Stimulated activated CD8-positive, alpha-beta memory T cell treated with anti-CD3 and anti-CD28 coated beads, Interleukin-7, amount 100 ng/mL, for 1 hour (primary cell): ENCODE results near the gene ELFN1.

ENCODE experiments used
- DNase-seq, 2 donors: peaks; one replicate each; pipeline ENCODE4 v3.0.0-alpha.2; 2020; ENCODE audit warnings: low read depth in 2 of 2

Gene ELFN1

DNA sequence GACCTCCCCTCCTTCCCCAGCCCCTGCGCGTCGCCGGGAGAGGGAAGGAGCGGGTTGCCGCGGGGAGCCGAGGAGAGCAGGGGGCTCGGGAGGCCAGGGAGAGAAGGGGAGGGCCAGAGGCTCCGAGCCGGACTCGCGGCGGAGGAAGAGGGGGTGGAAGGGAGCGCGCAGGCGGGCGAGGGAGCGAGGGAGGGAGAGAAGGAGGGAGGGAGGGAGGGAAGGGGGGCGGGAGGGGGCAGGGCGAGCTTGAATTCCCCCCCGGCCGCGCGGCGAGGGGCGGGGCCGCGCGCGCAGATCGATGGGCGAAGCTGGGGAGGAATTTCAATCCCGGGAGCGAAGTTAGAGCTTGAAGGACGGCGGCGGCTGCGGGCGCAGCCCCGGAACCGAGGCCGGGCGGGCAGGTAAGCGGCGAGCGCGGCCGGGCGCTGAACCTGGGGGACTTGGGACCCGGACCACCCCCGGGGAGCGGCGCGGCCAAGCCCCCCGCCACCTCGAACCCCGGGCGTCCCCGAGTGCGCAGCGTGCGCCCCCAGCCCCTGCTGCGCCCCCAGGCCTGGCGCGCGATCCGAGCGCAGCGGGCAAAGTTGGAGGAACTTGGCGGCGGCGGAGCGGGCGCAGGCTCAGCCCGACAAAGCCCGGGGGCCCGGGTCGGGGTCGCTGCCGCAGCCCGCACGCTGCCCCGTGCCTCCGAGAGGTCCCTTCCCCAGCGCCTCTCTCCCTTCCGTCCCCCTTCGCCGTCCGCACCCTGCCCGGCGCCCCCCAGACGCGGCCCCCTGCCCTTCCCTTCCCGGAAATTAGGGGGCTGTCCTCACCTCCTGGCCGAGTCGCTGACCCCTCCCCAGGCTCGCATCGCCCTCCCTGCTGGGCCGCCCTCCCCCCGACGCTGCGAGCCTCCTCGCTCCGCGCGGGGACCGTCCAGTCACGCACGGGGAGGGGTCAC, at the start of gene ELFN1:
TSS of gene ELFN1 (plus strand) at position 324 of the 940 bp plus-strand sequence. CDS start 74,320 bp downstream, outside the sequence.
- DNase-seq = no peak

GRCh38 chr7:1620835-1621234, 49.2 kb upstream of the ELFN1 start:
- no peak for DNase-seq

DNA sequence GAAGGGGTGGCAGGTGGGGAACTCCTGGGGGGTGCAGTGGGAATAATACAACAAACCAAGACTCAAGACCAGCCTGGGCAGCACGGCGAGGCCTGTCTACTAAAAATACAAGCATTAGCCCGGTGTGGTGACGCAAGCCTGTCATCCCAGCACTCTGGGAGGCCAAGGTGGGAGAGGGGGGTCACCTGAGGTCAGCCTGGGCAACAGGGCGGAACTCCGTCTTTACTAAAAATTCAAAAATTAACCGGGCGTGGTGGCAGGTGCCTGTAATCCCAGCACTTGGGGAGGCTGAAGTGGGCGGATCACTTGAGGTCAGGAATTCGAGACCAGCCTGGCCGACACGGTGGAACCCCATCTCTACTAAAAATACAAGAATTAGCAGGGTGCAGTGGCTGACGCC, 48.4 kb upstream of the ELFN1 start:
- no peak for DNase-seq

GRCh38 chr7:1622441-1622840, 47.6 kb upstream of the ELFN1 start:
- no peak for DNase-seq

- no peak for DNase-seq
Observed at GRCh38 chr7:1623810-1624209, 46.3 kb upstream of the ELFN1 start.

DNA sequence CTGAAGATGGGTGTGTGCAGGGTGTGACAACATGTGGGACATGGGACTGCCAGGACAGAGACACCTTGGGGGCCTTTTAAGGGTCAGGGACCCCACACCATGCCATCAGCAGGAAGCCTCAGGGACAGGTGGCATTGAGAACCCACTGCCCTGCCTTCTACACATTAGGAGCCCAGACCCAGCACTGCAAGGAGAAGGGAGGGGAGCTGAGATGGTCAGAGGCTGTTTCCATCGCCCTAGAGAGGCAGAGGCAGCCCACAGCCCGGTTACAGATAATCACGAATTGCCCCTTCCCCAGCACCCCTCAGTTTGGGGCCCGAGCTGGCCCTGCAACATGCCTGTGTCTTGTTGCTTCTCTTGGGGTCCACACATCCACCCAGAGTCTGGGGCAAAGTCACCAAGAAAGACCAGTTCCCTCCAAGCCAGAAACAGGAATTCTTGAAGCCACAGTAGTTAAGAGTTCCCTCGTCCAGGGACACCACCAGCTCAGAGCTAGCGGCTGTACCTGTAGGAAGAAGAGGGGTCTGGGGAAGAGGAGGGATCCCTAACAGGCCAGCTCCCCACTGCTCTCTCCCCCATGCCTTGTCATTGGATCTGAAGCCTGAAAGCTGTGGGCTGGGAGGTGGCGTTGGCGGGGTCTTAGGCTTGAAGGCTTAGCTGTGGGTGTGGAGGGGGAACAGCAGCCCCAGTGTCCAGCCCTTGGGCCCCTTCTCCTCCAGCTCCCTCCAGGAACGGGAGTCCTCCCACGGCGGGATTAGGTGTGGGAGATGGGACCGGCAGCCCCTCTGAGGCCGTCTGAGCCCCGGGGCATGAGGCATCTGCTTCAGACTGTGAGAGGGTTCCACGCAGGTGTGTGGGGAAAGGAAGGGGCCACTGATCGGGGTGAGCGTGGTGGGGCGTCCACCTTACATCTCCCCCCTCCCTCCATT, 44.8 kb upstream of the ELFN1 start:
- no peak for DNase-seq

GRCh38 chr7:1626769-1627168, 43.3 kb upstream of the ELFN1 start:
- DNase-seq = no peak

DNA sequence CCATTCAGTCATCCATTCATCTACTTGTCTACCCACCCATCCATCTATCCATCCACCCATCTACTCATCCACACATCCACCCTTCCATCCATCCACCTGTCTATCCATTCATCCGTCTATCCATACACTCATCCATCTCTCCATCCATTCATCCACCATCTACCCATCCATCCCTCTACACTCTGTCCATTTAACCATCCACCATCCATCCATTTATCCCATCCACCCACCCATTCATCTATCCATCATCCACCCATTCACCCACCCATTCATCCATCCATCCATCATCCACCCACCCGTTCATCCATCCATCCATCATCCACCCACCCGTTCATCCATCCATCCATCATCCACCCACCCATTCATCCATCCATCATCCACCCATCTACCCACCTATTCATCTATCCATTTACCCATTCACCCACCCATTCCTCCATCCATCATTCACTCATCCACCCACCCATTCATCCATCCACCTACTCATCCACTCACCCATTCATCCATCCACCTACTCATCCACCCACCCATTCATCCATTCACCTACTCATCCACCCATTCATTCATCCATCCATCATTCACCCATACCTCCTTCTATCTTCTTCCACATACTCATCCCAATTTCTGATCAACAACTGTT, 39.3 kb upstream of the ELFN1 start:
- DNase-seq = no peak

- no peak for DNase-seq
Observed at GRCh38 chr7:1631678-1632077, 38.4 kb upstream of the ELFN1 start.

DNA sequence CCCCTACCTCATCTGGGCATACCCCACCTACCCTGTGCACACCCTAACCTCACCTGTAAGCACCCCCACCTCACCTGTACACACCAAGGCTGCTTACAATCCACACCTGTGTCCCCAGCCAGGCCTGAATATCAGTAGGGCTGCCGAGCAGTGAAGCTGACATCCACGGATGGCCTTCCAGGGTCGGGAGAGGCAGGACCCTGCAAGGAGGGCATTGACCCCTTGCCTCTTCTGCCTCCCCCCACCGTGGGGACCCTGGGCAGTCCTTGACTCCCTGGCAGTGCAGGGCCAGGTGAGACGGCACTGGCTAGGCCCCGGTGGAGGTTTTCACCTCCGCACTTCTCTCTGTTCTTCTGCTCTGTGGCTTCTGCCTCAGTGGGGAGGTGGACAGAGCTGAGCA, 37.6 kb upstream of the ELFN1 start:
- no peak for DNase-seq

- DNase-seq = no peak
Observed at GRCh38 chr7:1632916-1633785, 36.9 kb upstream of the ELFN1 start.

GRCh38 chr7:1635401-1635800, 34.7 kb upstream of the ELFN1 start:
- DNase-seq = no peak

DNA sequence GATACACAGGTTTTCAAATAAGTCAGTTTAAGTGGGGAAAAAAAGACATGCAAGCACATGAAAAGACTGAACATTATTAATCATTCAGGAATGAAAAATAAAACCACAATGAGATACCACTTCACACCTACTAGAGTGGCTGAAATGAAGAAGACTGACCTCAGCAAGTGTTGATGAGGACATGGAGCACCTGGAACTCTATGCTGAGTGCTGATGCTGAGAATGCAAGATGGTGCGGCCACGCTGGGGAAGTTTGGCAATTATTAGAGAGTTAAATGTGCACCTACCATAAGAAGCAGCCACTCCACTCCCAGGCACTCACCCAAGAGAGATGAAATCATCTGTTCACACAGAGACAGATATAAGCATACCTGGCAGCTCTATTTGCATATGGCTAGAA, 32.9 kb upstream of the ELFN1 start:
- no peak for DNase-seq

DNA sequence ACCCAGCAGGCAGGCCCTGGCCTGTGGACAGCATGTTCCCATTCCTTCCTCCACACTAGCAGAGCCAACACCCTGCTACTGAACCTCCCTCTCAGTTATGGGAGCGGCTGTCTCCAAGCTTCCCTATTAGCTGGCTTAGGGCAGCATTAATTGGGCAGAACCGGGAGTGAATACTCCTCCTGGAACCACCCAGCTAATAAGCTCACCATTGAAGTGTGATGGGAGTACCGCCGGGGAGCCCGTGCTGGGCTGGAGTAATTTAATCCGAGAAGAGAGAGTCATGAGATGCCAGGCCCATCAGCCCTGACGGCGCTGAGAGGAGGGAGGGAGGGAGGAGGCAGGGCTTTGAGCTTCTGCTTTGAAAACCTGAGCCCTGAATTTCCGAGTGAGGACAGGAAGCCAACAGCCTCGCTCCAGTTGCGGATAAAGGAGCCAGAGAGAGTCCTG, 31.8 kb upstream of the ELFN1 start:
- DNase-seq = no peak

DNA sequence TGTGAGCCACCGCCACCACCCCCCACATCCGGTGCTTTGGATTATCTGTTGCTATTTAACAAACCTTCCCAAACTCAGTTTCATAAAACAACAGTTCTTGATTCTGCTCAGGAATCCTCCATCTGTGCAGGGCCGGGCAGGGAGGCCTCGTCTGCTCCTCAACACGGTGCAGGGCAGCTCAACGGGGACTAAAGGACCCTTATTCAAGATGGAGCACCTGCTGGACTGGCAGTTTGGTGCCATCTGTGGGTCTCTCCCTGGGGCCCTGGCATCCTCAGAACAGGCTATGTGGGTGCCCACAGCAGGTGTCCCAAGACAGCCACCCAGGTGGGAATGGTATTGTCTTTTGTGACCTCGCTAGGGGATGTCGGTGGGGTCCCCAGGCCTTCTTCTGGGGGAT, 31.0 kb upstream of the ELFN1 start:
- no peak for DNase-seq

- no peak for DNase-seq
Observed at GRCh38 chr7:1639532-1640175, 30.4 kb upstream of the ELFN1 start.

DNA sequence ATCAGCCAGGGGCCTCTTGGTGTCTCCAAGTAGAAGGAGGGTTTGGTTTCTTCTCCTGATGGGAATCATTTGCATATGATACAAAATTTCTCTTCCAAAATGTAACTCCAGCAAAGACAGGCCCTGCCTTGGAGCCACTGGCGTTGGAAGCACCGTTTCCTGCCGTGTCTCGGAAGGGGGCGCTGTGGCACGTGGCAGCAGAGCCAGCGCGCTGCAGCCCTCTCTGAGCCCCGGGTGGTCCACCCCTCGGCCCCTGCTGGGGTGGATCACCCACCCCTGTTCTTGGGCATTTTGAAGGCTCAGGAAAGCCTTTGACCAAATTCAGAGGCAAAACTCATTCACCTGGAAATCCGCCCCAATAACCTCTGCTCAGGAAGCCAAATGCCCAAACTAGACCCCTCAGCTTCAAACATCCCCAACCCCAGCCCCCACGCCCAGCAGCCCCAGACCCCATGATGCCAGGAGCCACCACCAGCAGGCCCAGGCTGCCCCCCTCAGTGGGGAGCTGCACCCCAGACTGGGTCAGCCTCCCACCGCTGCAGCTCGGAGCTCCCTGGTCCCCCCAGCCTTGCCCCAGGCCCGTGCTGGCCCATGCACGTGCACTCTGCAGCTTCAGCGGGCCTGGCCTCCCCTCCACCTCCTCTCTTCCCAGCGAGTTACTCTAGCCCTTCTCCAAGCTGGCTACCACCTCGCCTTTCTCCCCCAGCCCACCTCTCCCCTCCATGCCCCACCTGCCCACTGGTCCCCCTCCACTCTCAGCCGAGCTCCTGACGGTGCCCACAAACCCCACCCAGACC, 29.5 kb upstream of the ELFN1 start:
- DNase-seq = no peak

GRCh38 chr7:1641173-1641572, 28.9 kb upstream of the ELFN1 start:
- no peak for DNase-seq

DNA sequence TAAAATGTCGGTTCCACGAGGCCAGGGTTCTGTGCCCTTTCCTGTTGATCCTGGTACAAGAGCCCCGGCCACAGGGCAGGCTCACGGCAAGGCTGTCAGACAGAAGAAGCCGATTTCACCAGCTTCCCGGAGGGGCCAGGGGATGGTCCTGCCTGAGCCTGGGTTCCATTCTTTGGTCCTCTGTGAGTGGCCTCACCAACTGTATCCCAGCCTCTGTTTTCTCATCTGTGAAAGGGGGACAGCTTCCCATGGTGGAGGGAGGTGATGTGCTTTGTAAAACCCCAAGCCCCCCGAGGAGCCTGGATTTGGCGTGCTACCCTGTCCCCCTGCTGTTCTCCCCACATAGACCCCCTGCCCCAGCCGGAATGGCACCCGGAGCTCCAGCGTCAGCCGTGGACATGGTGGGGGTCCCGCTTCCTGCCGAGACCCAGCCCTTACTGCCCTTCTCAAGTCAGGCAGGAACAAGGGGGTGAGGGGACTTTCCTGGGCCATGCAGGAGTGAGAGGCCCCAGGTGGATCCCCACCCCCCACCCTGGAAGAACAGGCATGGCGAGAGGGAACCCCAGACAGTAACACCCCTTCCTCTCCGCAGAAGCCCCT, 28.3 kb upstream of the ELFN1 start:
- no peak for DNase-seq
